Right lobe of liver (tissue), 6 donors: ENCODE results near the gene DHRS1. TPM values are rescaled to one million over a fixed set of nuclear protein-coding genes. Genes with fewer than 3 reads are reported as not detected.

Source experiments
- ATAC-seq, 4 donors: fragments of 200-7000 bp; cut with Tn5 transposase; one replicate each; pipeline ENCODE4 v1.9.1; 2020; ENCODE audit warnings: mild to moderate bottlenecking in 4 of 4, moderate library complexity in 4 of 4
- DNase-seq, 3 donors: peaks; one replicate each; pipeline ENCODE4 v3.0.0-alpha.2; 2020
- H3K27ac ChIP-seq, 3 donors: fragments of 200-600 bp; one replicate each; pipeline ENCODE4 v1.8.0; 2022
- H3K27me3 ChIP-seq, 2 donors: fragments of 200-600 bp; one replicate each; pipeline ENCODE4 v1.8.0; 2022
- H3K36me3 ChIP-seq, 4 donors: fragments of 200-600 bp; sonication (generic) in 1 of 4; one replicate each; pipeline versions ENCODE4 v1.5.1 to v1.8.0; 2017 to 2022; ENCODE audit warnings: control low read depth in 1 of 4
- H3K4me1 ChIP-seq, 4 donors: fragments of 200-600 bp; sonication (generic) in 1 of 4; one replicate each; pipeline versions ENCODE4 v1.5.1 to v1.8.0; 2017 to 2022; ENCODE audit warnings: control low read depth in 1 of 4
- H3K4me3 ChIP-seq, 3 donors: fragments of 200-600 bp; one replicate each; pipeline ENCODE4 v1.8.0; 2022
- H3K9me3 ChIP-seq, 4 donors: fragments of 200-600 bp; sonication (generic) in 1 of 4; one replicate each; pipeline versions ENCODE4 v1.5.1 to v1.8.0; 2017 to 2022; ENCODE audit warnings: control low read depth in 1 of 4
- POLR2A ChIP-seq: fragments of 450-650 bp; IDR thresholded peaks from one replicate; pipeline ENCODE4 v1.6.1; 2017; ENCODE audit warnings: antibody characterized with exemption, mild to moderate bottlenecking
- WGBS: methylation state at CpG from one replicate; pipeline ENCODE4 v1.1.6; 2018; ENCODE audit warnings: low coverage, low lambda C conversion rate; ENCODE audit not compliant: insufficient coverage; ENCODE audit errors: missing lambda C conversion rate; 5-methylcytosine and 5-hydroxymethylcytosine counted together
- intact Hi-C, 2 donors: fragments of 100-400 bp; cut with DNase I; formaldehyde crosslinking; loops; one replicate each; pipeline versions ENCODE4 v1.11.2 to v1.14.1; 2022
- total RNA-seq, 6 experiments: library from RNA; depleted of rRNA in 2 of 6; stranded (reverse); fragments of >200 nt in 2 of 6; fragmentation: NEBNext Ultra II Directional in 3 of 6; extraction: Animal tissue kit (Norgen Biotek cat#: 25700) in 3 of 6; gene quantifications; one replicate each; pipeline versions ENCODE4 v1.1.0 to v1.2.4, GENCODE V29; 2016 to 2023
- TF ChIP-seq, protein P1 (sequence below), 4 donors: fragments of 200-600 bp in 3 of 4; fragments of 450-650 bp in 1 of 4; IDR thresholded peaks; one replicate each; pipeline versions ENCODE4 v1.5.1 to v1.8.0; 2016 to 2022; ENCODE audit warnings: antibody characterized with exemption in 4 of 4, mild to moderate bottlenecking in 2 of 4
- donor health status: DM: no; HTN: yes; CAD: no.
- donor health status: DM: no; HTN: no; CAD: no.
- donor health status: DM: no; HTN: no; CAD: no.
- donor health status: DM: no; HTN: yes; CAD: no.
- donor health status: DM: no; HTN: yes; CAD: no.

Gene DHRS1
- total RNA-seq, 6 experiments from 2014 or later: 49.1 to 89.3 (median 60.1) TPM

DNA sequence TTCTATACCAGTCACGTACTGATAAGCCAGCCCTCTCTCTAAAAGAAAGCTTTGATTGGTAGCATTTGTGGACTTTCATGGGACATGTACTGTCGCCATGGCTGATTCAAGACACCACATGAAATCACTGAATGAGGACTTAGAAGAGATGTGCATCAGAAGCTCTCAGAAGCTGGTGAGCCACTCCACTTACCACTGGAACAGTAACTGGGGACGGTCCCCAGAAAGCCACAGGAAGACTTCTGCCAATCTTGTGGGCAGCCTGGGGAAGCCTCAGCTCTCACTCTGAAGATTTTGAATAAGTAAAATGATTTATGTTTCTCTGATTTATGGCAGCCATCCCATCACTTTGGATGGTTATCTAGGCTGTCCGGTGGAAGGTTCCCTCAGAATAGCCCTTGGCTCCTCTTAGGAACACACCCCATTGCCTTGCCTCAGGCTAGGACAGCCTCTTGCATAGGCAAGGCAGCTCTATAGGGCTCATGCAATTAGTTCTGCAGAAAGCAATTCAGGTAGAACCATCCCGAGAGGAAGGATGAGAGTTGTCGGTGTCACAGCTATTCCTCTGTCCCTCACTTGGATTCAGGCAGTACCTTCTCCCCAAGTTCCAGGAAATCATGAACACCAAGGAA, 9.8 kb downstream of the DHRS1 start:
- WGBS: 89% methylated on average over 3 of the region's 6 CpGs
- Histone ChIP-seq H3K27ac (no peak overlapping the region), H3K4me3 (no peak overlapping the region), H3K36me3 (peaks cover 0 to 27% (median 9%) of the 10 kb centered on the region in 4 donors), H3K27me3 (no peaks in the 10 kb centered on the region), H3K4me1 (peaks cover 0 to 27% (median 10%) of the 10 kb centered on the region in 4 donors), H3K9me3 (no peaks in the 10 kb centered on the region)
- DNase-seq (no peak), ATAC-seq (no peak)
- TF ChIP-seq, protein P1, sequence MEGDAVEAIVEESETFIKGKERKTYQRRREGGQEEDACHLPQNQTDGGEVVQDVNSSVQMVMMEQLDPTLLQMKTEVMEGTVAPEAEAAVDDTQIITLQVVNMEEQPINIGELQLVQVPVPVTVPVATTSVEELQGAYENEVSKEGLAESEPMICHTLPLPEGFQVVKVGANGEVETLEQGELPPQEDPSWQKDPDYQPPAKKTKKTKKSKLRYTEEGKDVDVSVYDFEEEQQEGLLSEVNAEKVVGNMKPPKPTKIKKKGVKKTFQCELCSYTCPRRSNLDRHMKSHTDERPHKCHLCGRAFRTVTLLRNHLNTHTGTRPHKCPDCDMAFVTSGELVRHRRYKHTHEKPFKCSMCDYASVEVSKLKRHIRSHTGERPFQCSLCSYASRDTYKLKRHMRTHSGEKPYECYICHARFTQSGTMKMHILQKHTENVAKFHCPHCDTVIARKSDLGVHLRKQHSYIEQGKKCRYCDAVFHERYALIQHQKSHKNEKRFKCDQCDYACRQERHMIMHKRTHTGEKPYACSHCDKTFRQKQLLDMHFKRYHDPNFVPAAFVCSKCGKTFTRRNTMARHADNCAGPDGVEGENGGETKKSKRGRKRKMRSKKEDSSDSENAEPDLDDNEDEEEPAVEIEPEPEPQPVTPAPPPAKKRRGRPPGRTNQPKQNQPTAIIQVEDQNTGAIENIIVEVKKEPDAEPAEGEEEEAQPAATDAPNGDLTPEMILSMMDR (IDR thresholded peaks at IDR 0.05): no peak
- TF ChIP-seq POLR2A: no peak
- intact Hi-C loops: loop anchor here in 1 of 2 donors (10.0 kb wide), 1 partner anchor 45 kb away; the partner anchor contains the start of gene TINF2

DNA sequence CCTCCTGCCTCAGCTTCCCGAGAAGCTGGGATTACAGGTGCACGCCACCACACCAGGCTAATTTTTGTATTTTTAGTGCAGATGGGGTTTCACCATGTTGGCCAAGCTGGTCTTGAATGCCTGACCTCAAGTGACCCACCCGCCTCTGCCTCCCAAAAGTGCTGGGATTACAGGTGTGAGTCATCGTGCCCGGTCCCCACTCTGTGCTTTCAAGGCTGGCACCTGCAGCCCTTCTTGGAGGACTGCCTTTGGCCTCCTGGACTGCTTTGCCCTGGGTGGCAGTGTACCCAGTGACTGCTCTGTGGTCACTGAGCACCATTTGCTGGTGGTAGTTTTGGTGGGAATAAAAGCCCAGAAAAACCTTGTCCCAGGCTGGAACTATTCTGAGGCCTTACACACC, 12.6 kb downstream of the DHRS1 start:
- ATAC-seq: no peak
- H3K27me3 ChIP-seq: no peaks in the 10 kb centered on the region
- DNase-seq: no peak
- intact Hi-C loops: no loop called here
- H3K36me3 ChIP-seq: peaks cover 0 to 15% (median 8%) of the 10 kb centered on the region in 4 donors
- WGBS: 88% methylated on average over 3 of the region's 5 CpGs
- peaks cover 0 to 19% (median 4%) of the 10 kb centered on the region in 4 donors for H3K4me1 ChIP-seq
- no peaks in the 10 kb centered on the region for H3K9me3 ChIP-seq
- no peak overlapping the region for H3K4me3 ChIP-seq
- no peak overlapping the region for H3K27ac ChIP-seq
- no peak for TF ChIP-seq POLR2A
- TF ChIP-seq, protein P1 (IDR thresholded peaks at IDR 0.05): no peak

DNA sequence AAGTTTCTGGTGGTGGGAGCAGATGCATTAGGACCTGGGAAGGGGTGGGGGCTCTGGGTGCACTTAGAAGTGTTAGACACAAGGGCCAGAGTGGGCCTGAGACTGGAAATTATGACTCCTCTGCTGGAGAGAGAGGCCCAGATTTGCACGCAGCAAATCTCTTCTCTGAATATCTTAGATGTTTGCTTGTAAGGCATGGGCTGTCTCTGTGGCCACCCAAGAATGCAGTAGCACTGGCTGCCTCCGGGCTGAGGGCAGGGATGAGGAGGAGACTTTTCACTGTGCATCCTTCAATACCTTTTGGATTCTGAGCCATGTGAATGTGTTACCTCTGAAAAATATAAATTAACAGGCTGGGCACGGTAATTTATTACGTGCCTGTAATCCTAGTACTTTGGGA, 14.2 kb downstream of the DHRS1 start:
- intact Hi-C loops: no loop called here
- no peak for TF ChIP-seq POLR2A
- TF ChIP-seq, protein P1 (IDR thresholded peaks at IDR 0.05): no peak
- 67% methylated on average over 3 of the region's 4 CpGs for WGBS
- H3K36me3 ChIP-seq: peaks cover 0 to 12% (median 8%) of the 10 kb centered on the region in 4 donors
- H3K27ac ChIP-seq: no peak overlapping the region
- ATAC-seq: no peak
- H3K9me3 ChIP-seq: no peaks in the 10 kb centered on the region
- peaks cover 0 to 3% (median 0%) of the 10 kb centered on the region in 4 donors for H3K4me1 ChIP-seq
- H3K4me3 ChIP-seq: no peak overlapping the region
- no peak for DNase-seq
- no peaks in the 10 kb centered on the region for H3K27me3 ChIP-seq

DNA sequence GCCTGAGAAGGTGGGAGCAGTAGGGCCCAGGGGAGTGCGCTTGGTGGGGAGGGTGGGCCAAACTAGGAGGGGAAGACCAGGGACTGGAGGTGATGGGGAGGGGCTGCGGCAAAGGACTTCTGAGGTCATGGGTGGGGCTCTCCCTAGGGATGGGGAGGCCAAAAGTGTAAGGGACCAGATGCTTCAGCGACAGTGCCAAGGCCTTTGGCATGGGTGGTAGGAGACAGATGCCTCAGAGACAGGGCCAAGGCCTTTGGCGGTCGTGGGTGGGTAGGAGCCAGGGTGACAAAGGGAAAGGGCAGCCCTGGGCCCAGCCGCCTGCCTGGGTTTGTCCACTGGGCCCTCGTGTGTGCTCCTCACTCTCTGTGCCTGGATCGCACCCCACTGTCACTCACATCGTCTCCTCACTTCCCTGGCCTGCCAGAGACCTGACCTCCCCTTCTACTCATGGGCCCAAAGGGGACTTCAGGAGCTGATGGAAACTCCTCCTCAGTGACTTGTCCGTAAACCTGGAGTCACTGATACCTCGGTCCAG, 15.0 kb downstream of the DHRS1 start:
- WGBS: 92% methylated on average over 2 of the region's 11 CpGs
- Histone ChIP-seq H3K4me1 (no peaks in the 10 kb centered on the region), H3K9me3 (no peaks in the 10 kb centered on the region), H3K27ac (no peak overlapping the region), H3K36me3 (peaks cover 0 to 5% (median 2%) of the 10 kb centered on the region in 4 donors), H3K4me3 (no peak overlapping the region), H3K27me3 (no peaks in the 10 kb centered on the region)
- DNase-seq (no peak), ATAC-seq (no peak)
- TF ChIP-seq POLR2A: no peak
- TF ChIP-seq, protein P1 (IDR thresholded peaks at IDR 0.05): no peak
- intact Hi-C loops: no loop called here
